NOMO-1 treated with DMSO at 0.1 percent for 48 hours (cell line): ENCODE results near the gene SNX15.
"Not testable (repeated sequence)": the region's sequence is repeated elsewhere in the genome, so short reads cannot be mapped to it uniquely, and the experiment has no call there.

Source experiments
- DNase-seq: peaks from one replicate; lab custom pipeline; 2025; ENCODE audit not compliant: unreplicated experiment; lab: John Stamatoyannopoulos, UW

The SNX15 gene

GRCh38 chr11:65014726-65015227, 12.5 kb upstream of the SNX15 start:
- DNase-seq: peak; percentile 16

GRCh38 chr11:65016705-65017104, 10.5 kb upstream of the SNX15 start:
- DNase-seq: no peak

GRCh38 chr11:65017937-65018336, 9.3 kb upstream of the SNX15 start:
- DNase-seq: no peak

DNA sequence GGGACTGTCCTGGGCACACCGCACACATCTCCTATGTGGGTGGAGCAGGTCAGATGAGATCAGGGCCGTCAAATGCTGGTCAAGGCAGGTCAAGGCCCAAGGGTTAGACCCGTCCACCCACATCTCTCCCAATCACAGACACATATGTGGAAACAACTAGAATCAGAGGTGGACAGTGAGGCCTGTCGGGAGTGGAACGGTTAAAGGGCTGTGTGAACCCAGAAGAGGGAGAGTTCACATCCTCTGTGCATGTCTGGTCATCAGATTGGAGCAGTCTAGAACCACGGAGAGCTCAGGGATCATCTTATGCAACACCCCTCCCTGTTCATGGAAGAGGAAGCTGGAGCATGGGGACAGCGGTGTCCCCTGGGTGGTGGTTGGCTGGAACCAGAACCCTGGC, 7.4 kb upstream of the SNX15 start:
- DNase-seq: no peak

DNA sequence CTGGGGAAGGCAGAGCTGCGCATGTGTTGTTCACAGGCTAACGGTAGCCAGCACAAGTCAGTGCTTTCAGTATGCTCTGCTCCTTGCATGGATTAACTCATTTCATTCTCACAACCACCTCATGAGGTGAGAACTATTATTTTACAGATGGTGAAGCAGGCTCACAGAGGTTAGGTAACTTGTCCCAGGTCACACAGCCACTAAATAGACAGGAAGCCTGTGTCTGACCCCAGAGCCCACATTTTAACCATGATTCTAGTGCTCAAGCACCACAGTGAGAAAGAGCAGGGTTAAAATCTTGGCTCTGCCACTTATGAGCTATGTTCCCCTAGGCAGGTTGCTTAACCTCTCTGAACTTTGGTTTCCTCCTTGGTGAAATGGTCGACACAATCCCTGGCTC, 6.2 kb upstream of the SNX15 start:
- no peak for DNase-seq

- DNase-seq: no peak
These were observed 5.7 kb upstream of the SNX15 start for GRCh38 chr11:65021509-65021908.

DNA sequence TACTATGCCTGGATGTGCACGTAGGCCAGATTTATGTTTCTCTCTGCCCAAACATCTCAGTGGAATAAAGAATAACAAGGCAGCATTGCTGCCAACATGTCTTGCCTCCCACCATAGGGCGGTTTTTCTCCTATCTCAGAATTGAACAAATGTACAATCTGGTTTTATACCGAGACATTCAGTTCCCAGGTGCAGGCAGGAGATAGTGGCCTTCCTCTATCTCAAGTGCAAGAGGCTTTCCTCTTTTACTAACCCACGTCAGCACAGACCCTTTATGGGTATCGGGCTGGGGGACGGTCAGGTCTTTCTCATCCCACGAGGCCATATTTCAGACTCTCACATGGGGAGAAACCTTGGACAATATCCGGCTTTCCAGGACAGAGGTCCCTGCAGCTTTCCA, 3.7 kb upstream of the SNX15 start:
- not testable (repeated sequence) for DNase-seq

DNA sequence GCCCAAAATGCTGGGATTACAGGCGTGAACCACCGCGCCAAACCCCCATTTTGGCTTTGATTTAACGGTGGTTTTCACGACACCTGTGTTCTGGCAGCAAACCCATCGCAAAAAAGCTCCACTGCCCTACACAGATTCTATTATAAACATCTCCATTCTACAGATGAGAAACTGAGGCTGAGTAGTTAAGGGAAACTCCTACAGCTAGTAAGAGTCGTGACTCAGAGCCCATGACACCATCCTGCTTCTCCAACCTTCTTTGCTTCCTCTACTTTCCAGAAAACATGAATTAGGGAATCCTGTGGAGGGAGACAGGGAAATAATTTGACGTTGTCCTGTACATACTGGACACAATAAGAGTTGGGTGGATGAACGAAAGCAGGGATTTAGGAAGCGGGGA, 429 bp upstream of the SNX15 start:
- no peak for DNase-seq

DNA sequence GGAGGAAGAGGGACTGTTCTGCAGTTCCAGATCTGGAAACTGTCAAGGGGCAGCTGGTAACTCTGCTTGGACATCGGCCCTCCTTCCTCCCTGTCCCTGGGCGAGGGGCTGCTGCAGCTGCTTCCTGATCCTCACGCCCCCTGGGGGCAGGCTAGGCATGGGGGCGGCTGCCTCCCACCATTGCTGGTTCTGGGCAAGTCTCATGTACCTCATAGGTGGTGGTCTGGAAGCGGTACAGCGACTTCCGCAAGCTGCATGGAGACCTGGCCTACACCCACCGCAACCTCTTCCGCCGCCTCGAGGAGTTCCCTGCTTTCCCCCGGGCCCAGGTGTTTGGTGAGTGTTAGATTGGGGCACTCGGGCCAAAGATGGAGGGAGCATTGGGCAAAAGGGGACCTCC, 5.0 kb downstream of the SNX15 start:
- no peak for DNase-seq

GRCh38 chr11:65034423-65034822, 7.2 kb downstream of the SNX15 start:
- DNase-seq: no peak

DNA sequence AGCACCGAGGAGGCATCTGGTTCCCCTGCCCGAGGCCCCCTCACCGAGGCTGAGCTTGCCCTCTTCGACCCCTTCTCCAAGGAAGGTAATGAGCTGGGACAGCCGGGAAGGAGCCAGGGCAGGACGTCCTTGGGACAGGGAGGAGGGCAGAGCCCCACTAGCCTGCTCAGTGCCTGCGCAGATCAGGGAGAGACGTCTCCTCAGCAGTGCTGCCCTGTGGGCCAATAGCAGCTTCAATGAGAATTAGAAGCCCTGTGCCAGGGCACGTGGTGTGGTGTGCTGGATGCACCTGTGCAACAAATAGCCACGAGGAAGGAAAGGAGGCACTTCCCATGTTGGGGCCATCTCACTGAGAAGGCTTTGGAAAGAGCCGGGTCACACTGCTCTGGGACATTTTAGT, 8.3 kb downstream of the SNX15 start:
- DNase-seq: no peak

GRCh38 chr11:65036931-65037330, 9.7 kb downstream of the SNX15 start:
- DNase-seq: no peak

DNA sequence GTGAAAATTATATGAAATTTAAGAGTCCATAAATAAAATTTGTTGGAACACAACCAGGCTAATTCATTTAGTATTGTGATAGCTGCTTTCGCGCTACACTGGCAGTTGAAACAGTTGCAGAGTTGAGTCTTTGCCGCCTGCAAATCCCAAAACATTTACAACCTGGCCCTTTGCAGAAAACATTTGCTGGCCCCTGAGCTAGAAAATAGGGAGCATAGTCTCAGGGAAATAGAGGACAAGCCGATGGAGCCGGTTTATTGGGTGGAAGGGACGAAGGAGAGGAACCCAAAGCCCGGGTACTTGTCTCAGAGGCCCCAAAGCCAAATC, 13.2 kb downstream of the SNX15 start:
- no peak for DNase-seq

GRCh38 chr11:65040847-65041622, 13.8 kb downstream of the SNX15 start, which contains the start of gene SAC3D1:
SAC3D1 (plus strand) TSS chr11:65041210; CDS start chr11:65041293, 83 bp downstream.
- DNase-seq: peak; percentile 97

- no peak for DNase-seq
These were observed 15.7 kb downstream of the SNX15 start for GRCh38 chr11:65042891-65043290.

GRCh38 chr11:65043881-65044501, 16.8 kb downstream of the SNX15 start:
- DNase-seq: peak; percentile 60

DNA sequence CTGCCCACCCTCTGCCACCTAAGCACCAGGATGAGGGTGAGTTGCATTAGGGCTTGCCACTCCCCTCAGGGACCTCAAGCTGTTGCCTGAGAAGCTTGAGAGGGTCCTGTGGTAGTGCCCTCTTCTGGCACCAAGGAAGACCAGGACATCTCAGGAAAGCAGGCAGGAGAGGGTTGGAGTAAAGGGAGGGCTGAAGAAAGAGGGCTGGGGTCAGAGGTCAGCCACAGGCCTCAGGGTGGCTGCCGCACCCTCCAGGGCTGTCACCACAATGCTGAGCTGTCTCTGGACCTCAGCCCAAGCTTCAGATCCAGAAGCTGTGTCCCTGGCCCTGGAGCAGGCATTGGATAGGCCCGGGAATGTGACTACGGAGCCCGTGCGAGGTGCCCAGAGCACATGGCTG, 17.8 kb downstream of the SNX15 start:
- no peak for DNase-seq

DNA sequence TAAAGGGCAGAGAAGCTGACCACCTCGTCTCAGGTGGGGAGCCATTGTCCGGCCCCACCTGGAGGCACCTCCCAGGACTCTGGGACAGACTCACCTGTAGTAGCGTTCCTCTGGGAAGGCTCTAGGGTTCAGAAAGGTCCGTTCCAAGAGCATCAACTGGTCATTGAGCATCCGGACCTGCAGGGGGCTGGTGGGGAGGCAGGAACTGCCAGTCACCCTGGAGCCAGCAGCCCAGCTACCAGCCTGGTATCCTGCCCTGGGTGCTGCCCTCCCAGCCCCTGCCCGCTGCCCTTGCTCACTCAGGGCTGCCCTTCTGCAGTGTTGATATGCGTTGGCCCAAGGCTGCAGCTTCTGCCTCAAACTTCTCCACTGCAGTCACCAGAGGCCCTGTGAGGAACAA, 18.5 kb downstream of the SNX15 start:
- DNase-seq: no peak

DNA sequence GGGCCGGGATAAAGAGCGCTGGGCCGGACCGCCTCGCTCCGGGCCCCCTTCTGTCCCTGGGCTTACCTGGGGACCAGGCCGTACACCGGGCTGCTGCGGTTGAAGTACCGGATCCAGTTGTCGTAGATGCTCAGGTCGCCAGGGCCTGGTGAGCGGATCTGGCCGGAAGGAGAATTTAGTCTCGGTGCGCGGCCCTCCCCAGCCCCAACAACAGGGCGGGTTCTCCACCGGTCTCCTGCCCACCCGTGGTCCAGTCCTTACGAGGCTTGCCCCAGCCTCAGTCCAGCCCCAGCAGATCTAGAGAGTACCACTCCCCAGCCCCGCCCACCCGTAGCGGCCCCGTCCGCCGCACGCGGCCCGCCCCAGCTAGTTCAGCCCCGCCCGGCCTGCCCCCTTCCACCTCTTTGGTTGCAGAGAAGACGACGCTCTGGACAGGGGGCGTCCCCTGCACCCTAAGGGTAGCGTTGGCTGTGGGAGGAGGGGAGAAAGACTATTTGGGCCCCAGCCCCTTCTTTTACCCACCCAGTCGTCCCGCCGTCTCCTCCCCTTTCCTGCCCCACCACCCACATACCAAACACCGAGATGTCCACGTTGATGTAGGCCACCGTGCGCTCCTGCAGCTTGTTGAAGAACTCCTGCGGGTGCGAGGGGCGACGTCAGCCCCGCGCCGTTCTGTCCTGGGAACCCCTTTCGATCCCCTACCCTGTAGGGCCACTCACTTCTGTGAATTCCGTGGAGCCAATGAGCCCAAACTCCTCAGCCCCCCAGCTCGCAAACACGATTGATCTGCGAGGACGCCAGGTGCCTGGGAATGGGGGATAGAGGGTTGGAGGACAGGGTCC, 20.6 kb downstream of the SNX15 start:
- DNase-seq: no peak

DNA sequence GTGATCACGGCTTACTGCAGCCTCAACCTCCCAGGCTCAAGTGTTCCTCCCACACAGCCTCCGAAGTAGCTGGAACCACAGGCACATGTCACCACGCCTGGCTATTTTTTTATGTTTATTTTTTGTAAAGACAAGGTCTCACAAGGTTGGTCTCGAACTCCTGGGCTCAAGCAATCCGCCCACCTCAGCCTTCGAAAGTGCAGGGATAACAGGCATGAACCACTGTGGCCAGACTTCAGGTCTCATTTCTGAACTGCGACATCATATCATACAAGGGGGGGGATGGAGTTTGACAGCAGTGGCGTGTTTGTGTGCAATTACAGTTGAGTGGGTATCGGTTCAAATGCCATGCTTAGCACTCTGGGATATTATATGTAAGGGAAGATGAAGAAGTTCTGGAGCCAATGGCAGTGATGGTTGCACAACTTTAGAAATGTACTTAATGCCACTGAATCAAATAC, 24.2 kb downstream of the SNX15 start:
- DNase-seq: no peak

DNA sequence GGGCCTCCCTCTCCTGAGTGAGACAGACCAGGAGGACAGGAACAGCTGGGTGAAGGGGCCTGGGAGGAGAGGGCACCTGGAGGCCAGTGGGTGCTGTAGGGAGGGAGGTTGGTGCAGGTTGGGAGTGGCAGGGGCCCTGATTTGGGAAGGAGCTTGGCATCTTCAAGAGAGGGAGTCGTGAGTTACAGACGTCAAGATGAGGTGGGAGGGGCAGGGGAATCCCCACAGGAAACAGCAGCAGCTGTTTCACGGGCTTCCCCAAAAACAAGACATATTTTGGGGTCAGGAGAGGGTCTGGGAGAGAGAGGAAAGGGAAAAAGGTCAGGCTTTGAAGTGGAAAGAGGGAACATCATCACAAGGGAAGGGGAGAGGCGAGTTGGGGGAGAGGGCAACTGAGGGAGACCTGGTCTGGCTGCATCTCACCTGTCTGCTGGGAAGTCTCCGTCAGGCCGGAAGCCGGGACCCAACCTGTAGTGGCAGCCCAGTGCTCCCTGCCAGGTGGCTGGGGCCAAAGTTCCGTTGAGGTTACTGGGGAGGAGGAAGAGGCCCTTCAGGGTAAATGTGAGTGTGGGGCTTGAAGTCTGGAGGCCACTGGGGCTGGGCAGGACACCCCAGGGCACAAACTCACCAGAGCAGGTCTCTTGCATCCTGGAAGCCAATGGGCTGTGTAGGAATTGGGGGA, 26.7 kb downstream of the SNX15 start:
- no peak for DNase-seq
